ENCODE measurements around the gene DCPS. TPM values are rescaled to one million over a fixed set of nuclear protein-coding genes. Genes with fewer than 3 reads are reported as not detected.
A peak's percentile ranks its signal among the peaks of the same experiment; 100 is the strongest.

The DCPS gene
- total RNA-seq, 1 donor from 2014 or later: 11.2 TPM

DNA sequence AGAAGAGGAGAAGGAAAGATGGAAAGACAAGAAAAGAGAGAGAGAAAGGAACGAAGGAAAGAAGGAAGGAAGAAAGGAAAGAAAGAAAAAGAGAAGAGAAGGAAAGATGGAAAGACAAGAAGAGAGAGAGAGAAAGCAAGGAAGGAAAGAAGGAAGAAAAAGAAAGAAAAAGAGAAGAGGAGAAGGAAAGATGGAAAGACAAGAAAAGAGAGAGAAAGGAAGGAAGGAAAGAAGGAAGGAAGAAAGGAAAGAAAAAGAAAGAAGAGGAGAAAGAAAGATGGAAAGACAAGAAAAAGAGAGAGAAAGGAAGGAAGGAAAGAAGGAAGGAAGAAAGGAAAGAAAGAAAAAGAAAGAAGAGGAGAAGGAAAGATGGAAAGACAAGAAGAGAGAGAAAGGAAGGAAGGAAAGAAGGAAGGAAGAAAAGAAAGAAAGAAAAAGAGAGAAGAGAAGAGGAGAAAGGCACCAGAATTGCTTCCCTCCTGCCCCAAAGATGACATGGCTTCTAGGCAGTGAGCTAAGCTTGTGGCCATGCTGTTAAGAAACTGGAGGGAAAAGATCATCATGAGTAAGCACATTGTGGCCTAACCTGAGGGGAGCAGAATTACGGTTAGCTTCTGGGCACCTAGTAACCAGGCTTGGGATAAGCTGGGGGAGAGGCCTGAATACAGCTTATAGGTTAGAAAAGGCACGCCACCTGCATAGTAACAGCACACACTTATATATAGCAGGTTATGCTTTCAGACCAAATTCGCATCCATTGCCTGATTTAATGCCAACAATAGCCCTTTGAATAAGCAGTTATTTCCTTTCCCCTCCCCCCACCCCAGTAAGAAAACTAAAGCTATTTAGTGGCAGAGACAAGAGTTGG, 49.3 kb downstream of the DCPS start:
- H3K27ac Mint-ChIP-seq (ENCODE audit: unreplicated experiment): peak overlapping the region; percentile 96
- DNase-seq (ENCODE audit: extremely low spot score, unreplicated experiment): no peak
- TF ChIP-seq, protein P1, sequence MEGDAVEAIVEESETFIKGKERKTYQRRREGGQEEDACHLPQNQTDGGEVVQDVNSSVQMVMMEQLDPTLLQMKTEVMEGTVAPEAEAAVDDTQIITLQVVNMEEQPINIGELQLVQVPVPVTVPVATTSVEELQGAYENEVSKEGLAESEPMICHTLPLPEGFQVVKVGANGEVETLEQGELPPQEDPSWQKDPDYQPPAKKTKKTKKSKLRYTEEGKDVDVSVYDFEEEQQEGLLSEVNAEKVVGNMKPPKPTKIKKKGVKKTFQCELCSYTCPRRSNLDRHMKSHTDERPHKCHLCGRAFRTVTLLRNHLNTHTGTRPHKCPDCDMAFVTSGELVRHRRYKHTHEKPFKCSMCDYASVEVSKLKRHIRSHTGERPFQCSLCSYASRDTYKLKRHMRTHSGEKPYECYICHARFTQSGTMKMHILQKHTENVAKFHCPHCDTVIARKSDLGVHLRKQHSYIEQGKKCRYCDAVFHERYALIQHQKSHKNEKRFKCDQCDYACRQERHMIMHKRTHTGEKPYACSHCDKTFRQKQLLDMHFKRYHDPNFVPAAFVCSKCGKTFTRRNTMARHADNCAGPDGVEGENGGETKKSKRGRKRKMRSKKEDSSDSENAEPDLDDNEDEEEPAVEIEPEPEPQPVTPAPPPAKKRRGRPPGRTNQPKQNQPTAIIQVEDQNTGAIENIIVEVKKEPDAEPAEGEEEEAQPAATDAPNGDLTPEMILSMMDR (IDR thresholded peaks at IDR 0.05): no peak

GRCh38 chr11:126354631-126355323, 50.9 kb downstream of the DCPS start:
- Mint-ChIP-seq H3K27ac (ENCODE audit: unreplicated experiment) (peak overlapping the region; percentile 94), H3K9me3 (ENCODE audit: unreplicated experiment) (no peaks in the 10 kb centered on the region), H3K27me3 (ENCODE audit: unreplicated experiment) (no peaks in the 10 kb centered on the region), H3K4me3 (ENCODE audit: unreplicated experiment) (peak overlapping the region; percentile 87), H3K36me3 (ENCODE audit: unreplicated experiment) (peaks cover 5% of the 10 kb centered on the region), H3K4me1 (ENCODE audit: unreplicated experiment) (peaks cover 68% of the 10 kb centered on the region)
- TF ChIP-seq, protein P1 (IDR thresholded peaks at IDR 0.05): no peak
- DNase-seq (ENCODE audit: extremely low spot score, unreplicated experiment): no peak

More for the DNA sequence above, 49.3 kb downstream of the DCPS start:
- Mint-ChIP-seq H3K4me3 (ENCODE audit: unreplicated experiment) (peak overlapping the region; percentile 69), H3K27me3 (ENCODE audit: unreplicated experiment) (no peaks in the 10 kb centered on the region), H3K4me1 (ENCODE audit: unreplicated experiment) (peaks cover 65% of the 10 kb centered on the region), H3K36me3 (ENCODE audit: unreplicated experiment) (peaks cover 7% of the 10 kb centered on the region), H3K9me3 (ENCODE audit: unreplicated experiment) (no peaks in the 10 kb centered on the region)

- Mint-ChIP-seq H3K27me3 (ENCODE audit: unreplicated experiment) (no peaks in the 10 kb centered on the region), H3K9me3 (ENCODE audit: unreplicated experiment) (no peaks in the 10 kb centered on the region), H3K27ac (ENCODE audit: unreplicated experiment) (peak within 1 kb of the TSS; percentile 94), H3K4me3 (ENCODE audit: unreplicated experiment) (peak within 1 kb of the TSS; percentile 87), H3K4me1 (ENCODE audit: unreplicated experiment) (peaks cover 74% of the 10 kb centered on the region), H3K36me3 (ENCODE audit: unreplicated experiment) (peaks cover 5% of the 10 kb centered on the region)
- peak; percentile 93 for DNase-seq (ENCODE audit: extremely low spot score, unreplicated experiment)
- TF ChIP-seq, protein P1 (IDR thresholded peaks at IDR 0.05): no peak
Observed at GRCh38 chr11:126355324-126355925, 51.6 kb downstream of the DCPS start, which contains the start of gene ST3GAL4. Gene ST3GAL4 (plus strand): TSS chr11:126355686. CDS start chr11:126406156, 50,470 bp downstream.

DNA sequence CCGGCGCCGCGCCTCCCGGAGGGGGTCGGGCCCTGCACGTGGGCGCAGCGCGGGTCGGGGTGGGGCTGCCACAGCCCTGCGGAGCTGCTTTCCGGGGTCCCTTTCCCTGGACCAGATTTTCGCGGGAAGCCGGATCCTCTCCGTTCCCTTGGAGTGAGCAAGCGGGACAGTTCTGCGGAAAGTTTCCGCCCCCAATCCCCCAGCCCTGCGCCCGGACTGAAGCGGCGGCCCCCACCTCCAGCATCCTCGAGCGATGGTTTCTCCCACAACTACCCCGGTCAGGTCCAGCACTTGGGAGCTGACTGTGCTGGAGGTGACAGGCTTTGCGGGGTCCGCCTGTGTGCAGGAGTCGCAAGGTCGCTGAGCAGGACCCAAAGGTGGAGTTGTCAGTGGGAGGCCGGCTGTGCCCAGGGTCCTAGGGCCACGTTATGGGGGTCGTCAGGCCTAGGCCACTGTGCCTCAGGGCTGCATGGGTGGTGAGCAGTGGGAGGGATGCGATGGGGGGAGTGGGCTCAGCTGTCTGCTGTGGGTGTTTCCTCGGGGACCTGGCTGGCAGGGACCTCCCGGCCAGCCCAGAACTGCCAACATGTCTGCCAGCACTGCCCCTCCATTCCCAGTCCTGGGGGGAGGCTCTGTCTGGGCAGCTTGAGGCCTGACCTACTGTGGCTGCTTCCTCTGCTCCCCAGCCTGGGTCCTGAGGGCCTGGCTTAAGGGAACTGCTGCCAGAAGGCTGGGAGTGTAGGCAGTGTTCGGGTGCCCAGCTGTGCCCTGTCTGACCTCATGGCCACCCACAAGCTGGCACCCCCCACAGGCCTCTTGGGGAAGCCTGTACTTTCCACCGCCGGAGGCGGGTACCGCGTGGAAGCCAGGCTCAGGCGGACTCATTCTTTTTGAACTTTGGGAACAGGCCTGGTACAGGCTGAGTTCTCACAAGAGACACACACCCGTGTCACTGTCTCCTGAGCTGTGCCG, 52.4 kb downstream of the DCPS start:
- H3K4me3 Mint-ChIP-seq (ENCODE audit: unreplicated experiment): peak overlapping the region; percentile 85
- H3K27me3 Mint-ChIP-seq (ENCODE audit: unreplicated experiment): no peaks in the 10 kb centered on the region
- peak overlapping the region; percentile 86 for H3K27ac Mint-ChIP-seq (ENCODE audit: unreplicated experiment)
- peaks cover 76% of the 10 kb centered on the region for H3K4me1 Mint-ChIP-seq (ENCODE audit: unreplicated experiment)
- peak; percentile 89 for DNase-seq (ENCODE audit: extremely low spot score, unreplicated experiment)
- TF ChIP-seq, protein P1 (IDR thresholded peaks at IDR 0.05): no peak
- no peaks in the 10 kb centered on the region for H3K9me3 Mint-ChIP-seq (ENCODE audit: unreplicated experiment)
- no peaks in the 10 kb centered on the region for H3K36me3 Mint-ChIP-seq (ENCODE audit: unreplicated experiment)
